Motor neuron (in vitro differentiated cells): Measurements from ENCODE around the gene DUSP5. TPM values are rescaled to one million over a fixed set of nuclear protein-coding genes. Genes with fewer than 3 reads are reported as not detected.

Experiments used
- ATAC-seq, 8 experiments: fragments of 200-7000 bp; cut with Tn5 transposase; replicated peaks in 6 of 8; 2 replicates each; pipeline ENCODE4 v1.8.0; 2021; ENCODE audit warnings: mild to moderate bottlenecking in 8 of 8, moderate library complexity in 8 of 8
- H3K27ac ChIP-seq, 2 donors: fragments of 250-450 bp; sonication (Bioruptor Pico); 2 replicates each; pipeline ENCODE4 v1.9.0; 2021; ENCODE audit warnings: antibody characterized with exemption in 2 of 2, mild to moderate bottlenecking in 2 of 2, moderate library complexity in 1 of 2
- H3K4me1 ChIP-seq, 2 donors: fragments of 250-450 bp; sonication (Bioruptor Pico); replicated peaks in 1 of 2; 2 replicates each; pipeline ENCODE4 v1.6.1; 2021; ENCODE audit warnings: antibody characterized with exemption in 2 of 2, mild to moderate bottlenecking in 2 of 2, moderate library complexity in 1 of 2
- H3K4me3 ChIP-seq, 5 donors: fragments of 250-450 bp; sonication (Bioruptor Pico); 2 replicates each; pipeline ENCODE4 v1.9.0; 2021; ENCODE audit warnings: antibody characterized with exemption in 5 of 5, mild to moderate bottlenecking in 5 of 5, moderate library complexity in 4 of 5
- WGBS, 10 experiments: fragments of 450-650 bp; shearing (Covaris generic); methylation state at CpG; one replicate each; pipeline ENCODE4 v1.0.0; 2022; 5-methylcytosine and 5-hydroxymethylcytosine counted together
- in situ Hi-C, 9 experiments: fragments of 400-800 bp; cut with MboI; loops; one replicate each; pipeline ENCODE4 v1.15.0; 2021; ENCODE audit warnings: low sequenced_read_pairs in 9 of 9, low pct_unique_long_range_greater_than_20kb in 2 of 9; ENCODE audit not compliant: unreplicated experiment in 9 of 9
- total RNA-seq, 8 experiments: library from RNA; unstranded; fragments of 300-600 nt; gene quantifications; 2 replicates each; pipeline versions ENCODE4 v1.2.3 to v1.2.4, GENCODE V29; 2022

Gene DUSP5
- total RNA-seq, 8 experiments from 2014 or later, result 2.5 to 24.4 (median 4.1) TPM

DNA sequence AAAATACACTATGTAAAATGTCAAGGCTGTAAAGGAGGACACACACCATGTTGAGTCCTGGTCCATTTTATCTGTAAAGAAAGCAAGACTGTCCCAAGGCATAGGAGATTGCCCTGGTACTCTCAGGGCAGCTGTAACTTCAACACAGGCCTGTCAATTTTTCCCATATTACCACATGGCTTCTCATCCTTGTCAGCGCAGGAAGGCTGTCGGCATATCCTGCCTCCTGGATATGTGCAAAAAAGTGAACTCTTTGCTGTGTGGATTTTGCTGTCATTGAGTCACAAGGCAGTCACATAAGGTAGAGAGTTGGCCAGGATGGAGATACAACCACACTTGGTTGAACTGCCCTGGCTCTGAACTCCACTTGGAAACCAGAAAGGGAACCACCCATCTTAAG is 8.7 kb downstream of the DUSP5 start:
- Histone ChIP-seq H3K4me1 (peaks cover 19 to 24% of the 10 kb centered on the region in 2 donors), H3K27ac (no peak overlapping the region), H3K4me3 (no peak overlapping the region)
- ATAC-seq, result no peak
- in situ Hi-C loops, result no loop called here
- WGBS, 10 experiments, result 100% methylated on average over 1 to 2 of the region's 2 CpGs; no CpG with 5 or more reads in 4 of the 10 experiments

- no peak overlapping the region for H3K27ac ChIP-seq
- in situ Hi-C loops, result no loop called here
- H3K4me1 ChIP-seq, result peaks cover 10 to 17% of the 10 kb centered on the region in 2 donors
- no peak overlapping the region for H3K4me3 ChIP-seq
- 17 to 93% (median 89%) methylated on average over 2 to 6 of the region's 6 CpGs; no CpG with 5 or more reads in 2 of the 10 experiments for WGBS, 10 experiments
- ATAC-seq, result peak in 1 of 8 experiments; percentile 74
Observed at GRCh38 chr10:110507346-110507745, 9.6 kb downstream of the DUSP5 start.

GRCh38 chr10:110508159-110508788 is 10.6 kb downstream of the DUSP5 start:
- ATAC-seq, result no peak
- WGBS, 10 experiments, result 82 to 100% (median 94%) methylated on average over 1 to 9 of the region's 9 CpGs; no CpG with 5 or more reads in 6 of the 10 experiments
- no peak overlapping the region for H3K4me3 ChIP-seq
- peaks cover 7 to 12% of the 10 kb centered on the region in 2 donors for H3K4me1 ChIP-seq
- in situ Hi-C loops, result no loop called here
- H3K27ac ChIP-seq, result no peak overlapping the region

DNA sequence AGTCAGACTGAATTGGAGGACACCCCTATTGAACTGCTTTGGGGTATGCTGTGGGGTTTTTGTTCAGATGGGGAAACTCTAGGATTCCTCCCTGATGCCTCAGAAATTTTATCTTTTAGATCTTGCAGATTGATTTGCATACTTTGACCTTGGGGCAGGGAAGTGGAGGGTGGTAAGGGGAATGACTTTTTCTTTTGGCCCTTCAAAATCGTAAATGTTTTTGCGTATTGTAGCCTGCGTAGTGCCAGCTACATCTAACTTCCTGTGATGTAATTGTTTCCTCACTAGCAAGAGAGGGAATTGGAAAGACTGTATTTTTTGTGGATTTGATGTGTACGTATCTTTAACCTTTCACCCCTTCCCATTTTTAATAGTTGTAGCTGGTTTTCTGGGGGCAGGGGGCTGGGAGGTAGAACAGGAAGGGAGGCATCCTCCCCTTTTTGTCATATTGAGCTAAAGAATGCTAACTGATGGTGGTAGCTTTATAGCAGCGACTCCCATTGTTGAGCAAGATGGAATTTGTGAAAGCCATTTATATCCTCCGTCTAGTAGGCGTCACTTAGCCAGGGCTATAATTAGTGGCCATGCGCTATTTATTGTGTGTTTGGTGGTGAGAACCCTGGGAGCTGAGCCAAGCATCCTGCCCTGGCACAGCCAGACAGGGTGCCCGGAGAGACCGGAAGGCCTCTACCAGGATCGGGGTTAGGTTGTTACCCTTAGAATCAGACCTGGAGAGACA is 11.3 kb downstream of the DUSP5 start:
- H3K27ac ChIP-seq, result no peak overlapping the region

GRCh38 chr10:110509560-110509959 is 11.9 kb downstream of the DUSP5 start:
- no peak for ATAC-seq
- Histone ChIP-seq H3K4me3 (no peak overlapping the region), H3K4me1 (peaks cover 7 to 12% of the 10 kb centered on the region in 2 donors), H3K27ac (no peak overlapping the region)
- WGBS, 10 experiments, result 80 to 100% (median 100%) methylated on average over 1 of the region's 2 CpGs; no CpG with 5 or more reads in 4 of the 10 experiments
- in situ Hi-C loops, result no loop called here

More for the DNA sequence above, 11.3 kb downstream of the DUSP5 start:
- in situ Hi-C loops, result no loop called here
- 73 to 98% (median 80%) methylated on average over 1 to 8 of the region's 11 CpGs; no CpG with 5 or more reads in 3 of the 10 experiments for WGBS, 10 experiments
- peaks cover 7 to 12% of the 10 kb centered on the region in 2 donors for H3K4me1 ChIP-seq
- no peak for ATAC-seq
- H3K4me3 ChIP-seq, result no peak overlapping the region

GRCh38 chr10:110510086-110510485 is 12.4 kb downstream of the DUSP5 start:
- Histone ChIP-seq H3K4me1 (peaks cover 7 to 12% of the 10 kb centered on the region in 2 donors), H3K27ac (no peak overlapping the region), H3K4me3 (no peak overlapping the region)
- in situ Hi-C loops, result no loop called here
- 87 to 100% (median 100%) methylated on average over 1 to 3 of the region's 9 CpGs; no CpG with 5 or more reads in 6 of the 10 experiments for WGBS, 10 experiments
- no peak for ATAC-seq

GRCh38 chr10:110510730-110511129 is 13.0 kb downstream of the DUSP5 start:
- ATAC-seq, result no peak
- no peak overlapping the region for H3K27ac ChIP-seq
- peaks cover 7 to 12% of the 10 kb centered on the region in 2 donors for H3K4me1 ChIP-seq
- in situ Hi-C loops, result no loop called here
- H3K4me3 ChIP-seq, result no peak overlapping the region
- WGBS, 10 experiments, result 60 to 100% (median 83%) methylated on average over 1 to 3 of the region's 3 CpGs; no CpG with 5 or more reads in 3 of the 10 experiments

DNA sequence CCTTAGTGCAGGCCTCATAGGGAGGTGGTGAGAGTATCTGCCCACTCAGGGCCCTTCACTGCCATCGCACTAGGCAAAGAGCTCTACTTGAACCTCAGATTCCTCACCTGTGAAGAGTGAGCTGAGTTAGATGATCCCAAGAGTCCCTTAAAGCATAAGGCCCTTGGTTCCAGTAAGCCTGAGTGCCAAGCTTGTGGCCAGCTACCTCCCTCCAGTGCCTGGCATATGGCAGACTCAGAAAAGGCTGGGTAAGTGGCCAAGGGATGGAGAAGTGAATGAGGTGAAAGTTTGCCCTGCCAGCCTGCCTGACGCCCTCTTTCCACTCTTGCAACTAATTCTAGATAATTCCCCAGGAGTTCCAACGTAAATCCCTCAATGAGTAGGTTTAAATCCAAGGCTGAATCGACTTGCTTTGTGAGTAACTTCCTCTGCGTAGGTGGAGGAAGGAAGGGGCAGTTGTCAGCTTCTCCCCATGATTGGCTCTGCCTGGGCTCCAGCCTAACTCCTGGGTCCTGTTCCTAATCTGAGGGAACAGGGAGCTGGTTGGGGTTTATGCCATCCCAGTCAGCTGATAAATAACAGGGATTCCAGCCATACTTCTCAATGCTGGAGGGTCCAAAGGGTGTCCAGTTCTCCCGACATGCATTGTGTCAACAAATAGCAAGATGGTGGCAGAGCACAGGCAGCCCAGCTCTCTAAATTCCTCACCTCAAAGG is 14.2 kb downstream of the DUSP5 start:
- Histone ChIP-seq H3K27ac (no peak overlapping the region), H3K4me3 (no peak overlapping the region), H3K4me1 (peaks cover 7 to 12% of the 10 kb centered on the region in 2 donors)
- no peak for ATAC-seq
- WGBS, 10 experiments, result 20 to 95% (median 60%) methylated on average over 1 to 4 of the region's 6 CpGs; no CpG with 5 or more reads in 1 of the 10 experiments
- in situ Hi-C loops, result no loop called here

GRCh38 chr10:110512461-110513187 is 14.9 kb downstream of the DUSP5 start:
- H3K4me1 ChIP-seq, result peaks cover 6 to 12% of the 10 kb centered on the region in 2 donors
- ATAC-seq, result peak; percentile 17 to 95 (median 90)
- no peak overlapping the region for H3K4me3 ChIP-seq
- H3K27ac ChIP-seq, result peak overlapping the region in 1 of 2 donors; percentile 10
- WGBS, 10 experiments, result 42 to 80% (median 71%) methylated on average over 1 to 4 of the region's 5 CpGs; no CpG with 5 or more reads in 4 of the 10 experiments
- in situ Hi-C loops, result no loop called here

- no peak overlapping the region for H3K4me3 ChIP-seq
- peaks cover 0 to 4% of the 10 kb centered on the region in 2 donors for H3K4me1 ChIP-seq
- H3K27ac ChIP-seq, result no peak overlapping the region
- in situ Hi-C loops, result no loop called here
- 72 to 100% (median 94%) methylated on average over 1 to 3 of the region's 4 CpGs; no CpG with 5 or more reads in 6 of the 10 experiments for whole genome bisulfite sequencing, 10 experiments
- peak in 1 of 8 experiments; percentile 1 for ATAC-seq
Observed at GRCh38 chr10:110513949-110514348, 16.2 kb downstream of the DUSP5 start.

GRCh38 chr10:110514848-110515247 is 17.1 kb downstream of the DUSP5 start:
- ATAC-seq, result no peak
- H3K4me3 ChIP-seq, result no peak overlapping the region
- in situ Hi-C loops, result no loop called here
- H3K27ac ChIP-seq, result no peak overlapping the region
- WGBS, 10 experiments, result 63 to 100% (median 100%) methylated on average over 1 to 3 of the region's 3 CpGs
- no peaks in the 10 kb centered on the region for H3K4me1 ChIP-seq

GRCh38 chr10:110516815-110517492 is 19.2 kb downstream of the DUSP5 start:
- Histone ChIP-seq H3K4me3 (no peak overlapping the region), H3K4me1 (no peaks in the 10 kb centered on the region), H3K27ac (no peak overlapping the region)
- WGBS, 10 experiments, result 51 to 100% (median 73%) methylated on average over 1 to 2 of the region's 3 CpGs; no CpG with 5 or more reads in 5 of the 10 experiments
- in situ Hi-C loops, result no loop called here
- ATAC-seq, result peak in 1 of 8 experiments; percentile 17
